IPS DF 19.7 (cell line): Measurements from ENCODE around the gene FRY.

Experiments
- DNase-seq: peaks from one replicate; pipeline ENCODE4 v3.0.0-alpha.2; 2013; ENCODE audit warnings: low read depth, low spot score

FRY gene

DNA sequence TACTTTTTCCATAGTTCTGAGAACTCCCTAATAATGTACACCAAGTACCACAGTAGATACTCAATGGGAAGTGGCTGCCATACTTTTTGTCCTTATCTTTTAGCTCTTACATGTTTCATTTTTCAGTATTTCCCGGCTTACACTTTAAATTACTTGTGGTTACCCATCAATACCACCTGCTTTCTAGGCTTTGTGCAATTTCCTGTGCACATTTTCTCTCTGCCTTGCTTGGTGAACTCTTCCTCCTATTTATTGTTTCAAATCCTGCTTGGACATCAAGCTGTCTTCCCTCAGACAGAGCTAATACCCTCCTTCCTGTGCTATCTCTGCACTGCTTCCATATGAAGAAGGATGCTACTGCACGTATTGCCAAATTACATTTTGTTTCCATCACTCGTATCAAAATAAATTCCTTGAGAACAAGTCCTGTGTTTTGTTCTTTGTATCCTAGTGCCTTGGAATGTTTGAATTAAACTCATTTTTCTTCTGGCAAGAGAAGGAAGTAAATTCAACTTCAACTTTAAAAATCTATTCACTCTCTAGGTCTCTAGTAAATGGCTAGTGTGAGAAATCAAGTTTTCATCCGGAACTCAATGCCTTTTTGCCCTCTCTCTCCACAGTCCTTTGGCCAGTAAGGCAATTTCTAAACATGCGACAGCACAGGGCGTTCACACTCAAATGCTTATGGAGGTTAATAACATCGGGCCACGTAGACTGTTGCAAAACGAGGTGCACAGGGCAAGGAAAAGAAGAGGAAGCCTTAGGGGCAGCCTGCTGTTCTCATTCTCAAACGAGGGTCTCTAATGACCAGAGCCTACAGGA, 277.9 kb downstream of the FRY start:
- no peak for DNase-seq

DNA sequence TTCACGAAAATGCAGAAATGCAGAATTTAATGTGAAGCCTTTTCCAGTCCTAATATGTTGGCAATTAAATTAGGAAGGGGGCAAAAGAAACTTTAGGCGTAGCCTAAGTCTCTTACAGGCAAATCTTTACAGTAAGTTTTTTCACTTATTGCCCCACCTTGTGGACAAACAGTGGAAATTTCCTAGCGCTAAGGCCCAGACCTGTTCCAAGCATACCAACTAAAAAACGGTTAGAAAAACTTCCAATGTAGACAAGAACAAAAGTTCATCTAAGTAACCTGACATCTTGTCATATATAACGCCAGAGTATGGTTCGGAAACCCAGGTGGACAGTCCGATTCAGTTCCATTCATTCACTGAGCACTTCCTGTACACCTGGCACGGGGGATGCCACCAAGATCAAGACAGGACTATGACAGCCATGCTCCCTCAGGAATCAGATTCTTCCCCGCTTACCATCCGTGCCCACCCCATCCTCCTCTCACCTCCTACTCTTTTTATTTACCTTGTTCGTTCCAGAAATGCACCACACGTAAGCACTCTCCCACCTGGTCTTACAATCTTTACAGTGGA, 278.6 kb downstream of the FRY start:
- no peak for DNase-seq

DNA sequence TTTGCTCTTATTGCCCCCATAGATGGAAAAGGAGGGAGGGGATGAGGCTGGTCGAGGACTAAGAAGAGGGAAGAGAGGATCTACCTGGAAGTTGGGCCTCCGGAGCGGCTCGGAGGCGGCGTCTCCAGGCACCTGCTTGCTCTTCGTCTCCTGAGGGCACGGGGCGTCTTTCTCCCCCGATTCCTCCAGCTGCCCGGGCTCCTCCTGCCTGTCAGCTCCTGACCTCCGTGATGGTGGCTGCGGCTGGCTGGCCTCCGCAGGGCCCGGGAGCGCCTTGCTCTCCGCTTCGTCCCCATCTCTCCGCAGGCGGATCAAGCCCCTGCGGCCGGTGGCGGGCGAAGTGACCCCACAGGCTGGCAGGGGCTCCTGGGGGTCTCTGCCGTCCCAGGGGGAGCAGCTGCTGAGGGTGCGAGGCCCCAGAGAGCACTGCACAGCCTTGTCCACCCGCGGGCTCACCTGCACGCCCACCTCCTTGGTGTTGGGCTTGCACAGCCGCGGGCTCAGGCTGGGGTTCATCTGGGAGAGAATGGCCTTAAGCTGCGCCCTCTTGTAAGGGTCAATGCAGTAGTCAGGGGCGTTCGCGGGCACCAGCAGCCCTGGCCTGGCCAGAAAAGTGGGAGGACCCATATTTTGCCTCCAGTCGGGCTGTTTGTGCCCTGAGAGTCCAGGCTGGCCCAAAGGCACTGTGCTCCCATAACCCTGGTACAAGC, 279.8 kb downstream of the FRY start:
- no peak for DNase-seq

DNA sequence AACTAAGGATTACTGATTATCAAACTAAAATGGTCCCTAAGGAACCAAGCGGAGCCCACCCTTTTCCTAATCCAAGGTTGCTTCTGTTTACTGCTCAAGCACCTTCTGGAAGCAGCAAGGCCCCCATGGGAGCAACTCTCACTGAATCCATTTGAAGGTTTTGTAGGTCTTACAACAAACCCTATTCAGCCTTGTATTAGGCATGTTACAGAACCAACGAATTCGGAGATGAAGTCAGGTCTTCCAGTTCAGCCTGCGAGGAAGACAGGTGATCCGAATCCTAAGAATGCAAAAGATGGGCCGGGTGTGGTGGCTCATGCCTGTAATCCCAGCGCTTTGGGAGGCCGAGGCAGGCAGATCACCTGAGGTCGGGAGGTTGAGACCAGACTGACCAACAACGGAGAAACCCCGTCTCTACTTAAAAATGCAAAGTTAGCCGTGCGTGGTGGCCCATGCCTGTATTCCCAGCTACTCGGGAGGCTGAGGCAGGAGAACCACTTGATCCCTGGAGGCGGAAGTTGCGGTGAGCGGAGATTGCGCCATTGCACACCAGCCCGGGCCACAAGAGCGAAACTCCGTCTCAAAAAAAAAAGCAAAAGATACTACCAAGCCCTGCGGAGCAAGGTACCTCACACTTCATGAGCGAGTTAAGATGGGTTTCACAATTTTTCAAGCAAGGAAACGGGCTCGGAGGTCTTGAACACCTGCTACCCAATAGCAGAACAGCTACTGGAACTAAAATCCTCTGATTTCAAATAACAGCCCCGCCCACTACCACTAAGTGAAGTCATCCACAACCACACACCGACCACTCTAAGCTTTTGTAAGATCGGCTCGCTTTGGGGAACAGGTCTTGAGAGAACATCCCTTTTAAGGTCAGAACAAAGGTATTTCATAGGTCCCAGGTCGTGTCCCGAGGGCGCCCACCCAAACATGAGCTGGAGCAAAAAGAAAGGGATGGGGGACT, 283.0 kb downstream of the FRY start:
- DNase-seq = no peak

DNA sequence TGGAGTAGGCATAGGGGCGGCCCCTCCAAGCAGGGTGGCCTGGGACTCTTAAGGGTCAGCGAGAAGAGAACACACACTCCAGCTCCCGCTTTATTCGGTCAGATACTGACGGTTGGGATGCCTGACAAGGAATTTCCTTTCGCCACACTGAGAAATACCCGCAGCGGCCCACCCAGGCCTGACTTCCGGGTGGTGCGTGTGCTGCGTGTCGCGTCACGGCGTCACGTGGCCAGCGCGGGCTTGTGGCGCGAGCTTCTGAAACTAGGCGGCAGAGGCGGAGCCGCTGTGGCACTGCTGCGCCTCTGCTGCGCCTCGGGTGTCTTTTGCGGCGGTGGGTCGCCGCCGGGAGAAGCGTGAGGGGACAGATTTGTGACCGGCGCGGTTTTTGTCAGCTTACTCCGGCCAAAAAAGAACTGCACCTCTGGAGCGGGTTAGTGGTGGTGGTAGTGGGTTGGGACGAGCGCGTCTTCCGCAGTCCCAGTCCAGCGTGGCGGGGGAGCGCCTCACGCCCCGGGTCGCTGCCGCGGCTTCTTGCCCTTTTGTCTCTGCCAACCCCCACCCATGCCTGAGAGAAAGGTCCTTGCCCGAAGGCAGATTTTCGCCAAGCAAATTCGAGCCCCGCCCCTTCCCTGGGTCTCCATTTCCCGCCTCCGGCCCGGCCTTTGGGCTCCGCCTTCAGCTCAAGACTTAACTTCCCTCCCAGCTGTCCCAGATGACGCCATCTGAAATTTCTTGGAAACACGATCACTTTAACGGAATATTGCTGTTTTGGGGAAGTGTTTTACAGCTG, 283.9 kb downstream of the FRY start, which contains the start of the genes BRCA2 and ZAR1L:
Gene BRCA2 (plus strand): TSS at position 271 of the 790 bp plus-strand sequence. CDS start 953 bp downstream, outside the sequence.
Gene ZAR1L (minus strand): TSS at position 126 of the 790 bp plus-strand sequence. CDS start 3,438 bp downstream, outside the sequence.
- peak; percentile 67 for DNase-seq

DNA sequence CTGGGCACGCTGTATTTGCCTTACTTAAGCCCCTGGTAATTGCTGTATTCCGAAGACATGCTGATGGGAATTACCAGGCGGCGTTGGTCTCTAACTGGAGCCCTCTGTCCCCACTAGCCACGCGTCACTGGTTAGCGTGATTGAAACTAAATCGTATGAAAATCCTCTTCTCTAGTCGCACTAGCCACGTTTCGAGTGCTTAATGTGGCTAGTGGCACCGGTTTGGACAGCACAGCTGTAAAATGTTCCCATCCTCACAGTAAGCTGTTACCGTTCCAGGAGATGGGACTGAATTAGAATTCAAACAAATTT, 284.4 kb downstream of the FRY start:
- no peak for DNase-seq

DNA sequence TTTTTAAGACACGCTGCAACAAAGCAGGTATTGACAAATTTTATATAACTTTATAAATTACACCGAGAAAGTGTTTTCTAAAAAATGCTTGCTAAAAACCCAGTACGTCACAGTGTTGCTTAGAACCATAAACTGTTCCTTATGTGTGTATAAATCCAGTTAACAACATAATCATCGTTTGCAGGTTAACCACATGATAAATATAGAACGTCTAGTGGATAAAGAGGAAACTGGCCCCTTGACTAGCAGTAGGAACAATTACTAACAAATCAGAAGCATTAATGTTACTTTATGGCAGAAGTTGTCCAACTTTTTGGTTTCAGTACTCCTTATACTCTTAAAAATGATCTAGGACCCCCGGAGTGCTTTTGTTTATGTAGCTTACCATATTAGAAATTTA, 284.9 kb downstream of the FRY start:
- DNase-seq = no peak

DNA sequence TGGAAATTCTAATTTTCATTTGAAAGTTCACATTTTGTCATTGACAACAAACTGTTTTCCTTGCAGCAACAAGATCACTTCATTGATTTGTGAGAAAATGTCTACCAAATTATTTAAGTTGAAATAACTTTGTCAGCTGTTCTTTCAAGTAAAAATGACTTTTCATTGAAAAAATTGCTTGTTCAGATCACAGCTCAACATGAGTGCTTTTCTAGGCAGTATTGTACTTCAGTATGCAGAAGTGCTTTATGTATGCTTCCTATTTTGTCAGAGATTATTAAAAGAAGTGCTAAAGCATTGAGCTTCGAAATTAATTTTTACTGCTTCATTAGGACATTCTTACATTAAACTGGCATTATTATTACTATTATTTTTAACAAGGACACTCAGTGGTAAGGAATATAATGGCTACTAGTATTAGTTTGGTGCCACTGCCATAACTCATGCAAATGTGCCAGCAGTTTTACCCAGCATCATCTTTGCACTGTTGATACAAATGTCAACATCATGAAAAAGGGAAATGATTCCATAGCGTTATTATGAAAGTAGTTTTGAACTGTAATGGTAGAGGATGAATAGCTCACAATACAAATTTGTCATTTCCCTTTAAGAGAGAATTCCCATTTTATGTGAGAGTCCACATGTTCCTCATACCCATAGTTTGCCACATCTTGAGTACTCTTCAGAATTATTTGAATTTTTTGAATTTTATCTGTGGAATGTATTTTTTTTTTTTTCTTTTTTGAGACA, 286.3 kb downstream of the FRY start:
- DNase-seq = no peak

DNA sequence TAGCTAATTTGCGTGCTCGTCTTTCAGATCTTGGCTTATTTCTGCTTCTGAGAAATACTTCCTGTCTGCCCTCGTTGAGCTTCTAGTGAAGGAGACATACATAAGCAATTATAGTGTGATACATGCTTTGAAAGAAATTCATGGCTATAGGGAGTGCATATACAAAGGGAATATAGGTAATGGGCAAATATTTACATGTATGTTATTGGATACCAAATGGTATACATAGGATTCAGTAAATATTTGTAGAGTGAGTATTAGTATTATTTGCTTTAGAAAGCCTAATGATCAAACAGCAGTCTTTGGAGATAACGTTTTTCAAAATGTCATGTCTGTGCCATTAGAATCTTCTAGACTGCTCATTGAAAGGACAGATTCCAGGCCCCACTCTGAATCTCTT, 289.0 kb downstream of the FRY start:
- no peak for DNase-seq

DNA sequence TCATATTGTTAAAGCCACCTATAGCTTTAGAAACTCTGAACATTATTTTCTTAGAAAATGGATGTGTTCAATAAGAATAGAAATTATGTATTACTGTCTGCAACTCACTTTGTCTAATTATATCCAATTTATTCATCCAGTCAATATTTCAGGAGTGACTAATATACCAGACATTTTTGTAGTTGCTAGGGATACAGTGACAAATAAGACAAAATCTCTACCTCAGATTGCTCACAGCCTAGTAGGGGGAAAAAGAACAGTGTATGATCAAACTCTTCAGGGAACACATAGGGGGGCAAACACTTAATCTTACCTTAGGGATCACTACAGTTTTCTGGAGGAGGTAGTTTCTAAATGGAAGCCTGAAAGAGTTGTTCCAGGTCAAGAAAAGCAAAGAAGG, 292.3 kb downstream of the FRY start:
- no peak for DNase-seq

DNA sequence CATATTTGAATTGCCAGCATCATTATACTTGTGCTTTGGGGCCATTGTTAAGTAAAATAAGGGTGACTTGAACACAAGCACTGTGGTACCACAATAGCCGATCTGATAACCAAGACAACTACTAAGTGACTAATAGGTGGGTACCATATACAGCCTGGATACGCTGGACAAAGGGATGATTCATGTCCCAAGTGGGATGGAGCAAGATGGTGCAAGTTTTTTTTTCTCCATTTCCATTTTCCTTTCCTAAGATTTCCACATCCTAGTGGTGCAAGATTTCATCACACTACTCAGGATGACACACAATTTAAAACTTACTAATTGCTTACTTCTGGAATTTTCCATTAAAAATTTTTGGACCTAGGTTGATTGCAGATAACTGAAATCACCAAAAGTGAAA, 298.9 kb downstream of the FRY start:
- no peak for DNase-seq

DNA sequence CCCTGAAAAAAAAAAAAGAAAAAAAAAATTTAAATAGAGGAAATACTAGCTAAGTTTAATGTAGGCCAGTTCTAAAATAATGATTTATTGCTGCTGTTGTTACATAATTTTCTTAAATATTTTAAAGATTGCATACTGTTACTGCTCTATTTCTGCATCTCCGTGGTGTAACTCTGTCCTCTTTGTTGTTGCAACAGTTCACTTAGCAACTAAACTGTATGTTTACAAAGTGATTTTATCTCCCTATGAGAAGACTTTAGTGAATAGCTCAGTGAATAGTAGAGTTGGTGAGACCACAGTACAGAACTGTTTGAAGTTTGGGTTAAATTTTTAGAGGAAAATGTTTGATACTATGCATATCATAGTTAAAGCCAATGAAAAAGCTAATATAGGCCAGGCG, 303.1 kb downstream of the FRY start:
- DNase-seq = no peak

DNA sequence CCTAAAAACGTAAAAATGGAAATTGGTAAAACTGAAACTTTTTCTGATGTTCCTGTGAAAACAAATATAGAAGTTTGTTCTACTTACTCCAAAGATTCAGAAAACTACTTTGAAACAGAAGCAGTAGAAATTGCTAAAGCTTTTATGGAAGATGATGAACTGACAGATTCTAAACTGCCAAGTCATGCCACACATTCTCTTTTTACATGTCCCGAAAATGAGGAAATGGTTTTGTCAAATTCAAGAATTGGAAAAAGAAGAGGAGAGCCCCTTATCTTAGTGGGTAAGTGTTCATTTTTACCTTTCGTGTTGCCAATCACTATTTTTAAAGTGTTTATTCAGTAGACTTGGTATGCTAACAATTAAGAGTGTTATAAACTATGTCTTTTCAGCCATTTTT, 309.3 kb downstream of the FRY start:
- no peak for DNase-seq

DNA sequence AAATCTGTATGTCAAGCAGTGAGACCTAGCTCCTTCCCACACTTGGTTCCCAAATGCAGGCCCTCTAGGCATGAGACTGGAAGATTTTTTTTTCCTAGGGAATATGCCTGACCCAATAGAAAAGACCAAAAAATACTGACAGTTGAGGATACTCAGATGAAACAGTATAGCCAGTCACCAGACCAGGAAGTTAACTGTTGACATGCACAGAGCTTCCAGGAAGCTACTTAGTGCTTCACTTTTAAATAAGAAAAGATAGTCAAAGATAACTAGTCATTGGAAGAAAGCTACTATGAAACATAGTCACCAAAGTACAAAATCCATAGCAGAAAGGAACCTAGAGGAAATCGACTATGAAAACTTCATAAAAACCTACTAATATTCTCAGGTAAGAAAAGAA, 316.1 kb downstream of the FRY start:
- no peak for DNase-seq
